Loucy (cell line): ENCODE measurements around the gene ZDHHC19.

ENCODE experiments used
- CTCF ChIP-seq: fragments of 200-600 bp; sonication (generic); conservative IDR thresholded peaks from 2 replicates; pipeline ENCODE4 v1.5.1; 2014; ENCODE audit warnings: mild to moderate bottlenecking, antibody characterized with exemption, low read length
- EZH2phosphoT487 ChIP-seq: fragments of 200-600 bp; IDR thresholded peaks from 2 replicates; pipeline ENCODE4 v1.6.1; 2018; ENCODE audit warnings: antibody characterized with exemption, mild to moderate bottlenecking, moderate library complexity, borderline replicate concordance

- no peak for TF ChIP-seq CTCF
- TF ChIP-seq EZH2phosphoT487, result no peak
Measured at GRCh38 chr3:196218155-196218712, 7.0 kb upstream of the ZDHHC19 start.
